ENCODE data around the gene ARPC1B. TPM values are rescaled to one million over a fixed set of nuclear protein-coding genes. Genes with fewer than 3 reads are reported as not detected.

The ARPC1B gene
- total RNA-seq, 1 experiment from 2014 or later, result 381 TPM

- H3F3A ChIP-seq (ENCODE audit: low read length, unreplicated experiment), result no peaks in the 10 kb centered on the region
- ChIA-PET POLR2A (ENCODE audit: unreplicated experiment) (no interaction called here), CTCF (interaction anchor here (0.6 kb wide), 1 partner anchor 184 kb away, joined by 3 read pairs; no protein-coding TSS in a partner anchor)
- no peak overlapping the region for H3K4me3 ChIP-seq (ENCODE audit: low read length)
- H2AFZ ChIP-seq (ENCODE audit: low read length), result no peak overlapping the region
- H3K27me3 ChIP-seq (ENCODE audit: low read length), result no peaks in the 10 kb centered on the region
- H3K4me1 ChIP-seq (ENCODE audit: insufficient read depth, low read length), result no peaks in the 10 kb centered on the region
- H3K36me3 ChIP-seq (ENCODE audit: low read depth, low read length), result peaks cover 22% of the 10 kb centered on the region
- intact Hi-C loops (cut with micrococcal nuclease), result no loop called here
- ATAC-seq, result peak; percentile 6
- TF ChIP-seq EZH2phosphoT487 (IDR thresholded peaks at IDR 0.05; ENCODE audit: borderline replicate concordance, low read length) (no peak), CTCF (conservative IDR thresholded peaks at IDR 0.05; ENCODE audit: low read depth, low read length) (no peak), EZH2 (IDR thresholded peaks at IDR 0.05; ENCODE audit: low read length, unreplicated experiment) (no peak)
- 0 out of 2 replicates have a peak, but pooled peaks cover 2% of the 10 kb centered on the region for H4K20me1 ChIP-seq (ENCODE audit: low read length)
- DNase-seq, result no peak
- no peak overlapping the region for H3K4me2 ChIP-seq (ENCODE audit: low read length)
- no peak overlapping the region for H3K9ac ChIP-seq (ENCODE audit: low read length)
- H3K9me2 ChIP-seq (replicated peaks; ENCODE audit: low read length), result no peaks in the 10 kb centered on the region
- H3K9me3 ChIP-seq (ENCODE audit: low read length), result no peaks in the 10 kb centered on the region
- H3K79me2 ChIP-seq (ENCODE audit: low read length), result no peaks in the 10 kb centered on the region
- no peak overlapping the region for H3K27ac ChIP-seq (ENCODE audit: low read length)
- no TSS peak for BruUV-seq (replicated peaks)
These were observed 22.9 kb downstream of the ARPC1B start for GRCh38 chr7:99397297-99397983.

- ChIA-PET CTCF (no interaction called here), POLR2A (ENCODE audit: unreplicated experiment) (no interaction called here)
- Histone ChIP-seq H3K9ac (ENCODE audit: low read length) (no peak overlapping the region), H2AFZ (ENCODE audit: low read length) (no peak overlapping the region), H3F3A (ENCODE audit: low read length, unreplicated experiment) (no peaks in the 10 kb centered on the region), H3K9me3 (ENCODE audit: low read length) (no peaks in the 10 kb centered on the region), H3K4me1 (ENCODE audit: insufficient read depth, low read length) (no peaks in the 10 kb centered on the region), H3K36me3 (ENCODE audit: low read depth, low read length) (peaks cover 29% of the 10 kb centered on the region), H3K27me3 (ENCODE audit: low read length) (no peaks in the 10 kb centered on the region), H3K27ac (ENCODE audit: low read length) (no peak overlapping the region), H3K4me2 (ENCODE audit: low read length) (no peak overlapping the region), H3K4me3 (ENCODE audit: low read length) (no peak overlapping the region), H3K9me2 (replicated peaks; ENCODE audit: low read length) (no peaks in the 10 kb centered on the region), H4K20me1 (ENCODE audit: low read length) (peaks cover 9% of the 10 kb centered on the region; the same call in 1 of the 2 replicates), H3K79me2 (ENCODE audit: low read length) (peaks cover 3% of the 10 kb centered on the region; the same call in 1 of the 2 replicates)
- DNase-seq (no peak), ATAC-seq (peak; percentile 6; the same call in 1 of the 2 replicates)
- no TSS peak for BruUV-seq (replicated peaks)
- TF ChIP-seq EZH2 (IDR thresholded peaks at IDR 0.05; ENCODE audit: low read length, unreplicated experiment) (no peak), CTCF (conservative IDR thresholded peaks at IDR 0.05; ENCODE audit: low read depth, low read length) (no peak), EZH2phosphoT487 (IDR thresholded peaks at IDR 0.05; ENCODE audit: borderline replicate concordance, low read length) (no peak)
- intact Hi-C loops (cut with micrococcal nuclease), result no loop called here
These were observed 24.4 kb downstream of the ARPC1B start for GRCh38 chr7:99398891-99399445.

GRCh38 chr7:99399597-99399996, 25.1 kb downstream of the ARPC1B start:
- no peaks in the 10 kb centered on the region for H3K9me2 ChIP-seq (replicated peaks; ENCODE audit: low read length)
- H3K4me3 ChIP-seq (ENCODE audit: low read length), result no peak overlapping the region
- BruUV-seq (replicated peaks), result no TSS peak
- DNase-seq (no peak), ATAC-seq (no peak)
- intact Hi-C loops (cut with micrococcal nuclease), result no loop called here
- no peaks in the 10 kb centered on the region for H3F3A ChIP-seq (ENCODE audit: low read length, unreplicated experiment)
- peaks cover 9% of the 10 kb centered on the region for H3K79me2 ChIP-seq (ENCODE audit: low read length)
- ChIA-PET CTCF (no interaction called here), POLR2A (ENCODE audit: unreplicated experiment) (no interaction called here)
- no peak overlapping the region for H3K9ac ChIP-seq (ENCODE audit: low read length)
- no peaks in the 10 kb centered on the region for H3K4me1 ChIP-seq (ENCODE audit: insufficient read depth, low read length)
- no peak for TF ChIP-seq CTCF (conservative IDR thresholded peaks at IDR 0.05; ENCODE audit: low read depth, low read length)
- peaks cover 36% of the 10 kb centered on the region for H3K36me3 ChIP-seq (ENCODE audit: low read depth, low read length)
- H2AFZ ChIP-seq (ENCODE audit: low read length), result no peak overlapping the region
- no peak overlapping the region for H3K27ac ChIP-seq (ENCODE audit: low read length)
- H4K20me1 ChIP-seq (ENCODE audit: low read length), result peaks cover 13% of the 10 kb centered on the region; the same call in 1 of the 2 replicates
- no peaks in the 10 kb centered on the region for H3K27me3 ChIP-seq (ENCODE audit: low read length)
- H3K9me3 ChIP-seq (ENCODE audit: low read length), result no peaks in the 10 kb centered on the region
- H3K4me2 ChIP-seq (ENCODE audit: low read length), result no peak overlapping the region
